ENCODE results near the gene TMEM218.

The TMEM218 gene

DNA sequence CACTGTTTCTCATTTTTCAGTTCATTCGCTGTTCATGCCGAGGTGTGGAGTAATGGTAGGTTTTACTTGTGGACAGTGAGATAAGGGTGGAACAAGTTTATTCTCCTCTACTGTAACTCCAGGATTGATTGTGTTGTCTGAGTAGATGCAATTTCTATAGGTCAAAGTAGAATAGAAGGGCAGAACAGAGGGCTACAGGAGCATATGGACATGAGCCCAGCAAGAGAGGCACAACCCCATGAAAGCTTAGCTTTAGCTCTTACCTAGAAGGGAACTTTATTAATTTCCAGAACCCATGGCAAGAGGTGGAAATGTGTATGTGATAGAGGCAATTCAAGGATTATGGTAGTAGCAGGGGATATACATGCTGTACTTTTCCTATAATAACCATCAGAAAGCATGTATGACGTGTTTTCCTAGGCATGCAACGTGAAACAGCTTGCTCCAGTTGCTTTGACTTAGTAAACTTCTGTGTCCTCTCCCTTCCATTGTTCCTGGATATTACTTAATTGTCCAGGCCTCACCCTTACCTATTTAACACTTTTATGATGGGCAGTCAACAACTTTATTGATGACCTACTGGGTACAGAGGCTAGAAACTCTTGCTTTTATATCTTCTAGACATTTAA, 62.1 kb downstream of the TMEM218 start:
- DNase-seq, result no peak
